Erythroblast (primary cell): Measurements from ENCODE around the gene ING3.

ENCODE experiments used
- GATA1 ChIP-seq: IDR thresholded peaks from 2 replicates; pipeline ENCODE4 v1.6.1; 2011; ENCODE audit warnings: low read depth, mild to moderate bottlenecking, control low read depth, low read length, moderate library complexity
- POLR2A ChIP-seq: IDR thresholded peaks from 2 replicates; pipeline ENCODE4 v1.6.1; 2011; ENCODE audit warnings: mild to moderate bottlenecking, low read length

GRCh38 chr7:120966961-120967360, 16.4 kb downstream of the ING3 start:
- TF ChIP-seq POLR2A, result no peak
- TF ChIP-seq GATA1, result no peak
